OCI-M1 (cell line): ENCODE data around the gene HDAC5.

Experiments
- DNase-seq: peaks from one replicate; lab custom pipeline; 2025; lab: John Stamatoyannopoulos, UW

HDAC5 gene

GRCh38 chr17:44086364-44087311 lies 36.8 kb downstream of the HDAC5 start:
- DNase-seq = peak; percentile 83

GRCh38 chr17:44085908-44086307 lies 37.5 kb downstream of the HDAC5 start:
- DNase-seq = no peak

- DNase-seq = no peak
Measured at GRCh38 chr17:44084921-44085320, 38.5 kb downstream of the HDAC5 start.

- DNase-seq = peak; percentile 18
Measured at GRCh38 chr17:44084131-44084538, 39.3 kb downstream of the HDAC5 start.

GRCh38 chr17:44083250-44083849 lies 40.1 kb downstream of the HDAC5 start:
- DNase-seq = peak; percentile 27

GRCh38 chr17:44082256-44082927 lies 41.0 kb downstream of the HDAC5 start:
- DNase-seq = no peak

GRCh38 chr17:44081681-44082080 lies 41.8 kb downstream of the HDAC5 start:
- no peak for DNase-seq

- no peak for DNase-seq
Measured at GRCh38 chr17:44079877-44080821, 43.3 kb downstream of the HDAC5 start.

- no peak for DNase-seq
Measured at GRCh38 chr17:44078412-44078811, 45.0 kb downstream of the HDAC5 start.

GRCh38 chr17:44077595-44077909 lies 45.9 kb downstream of the HDAC5 start:
- no peak for DNase-seq

- DNase-seq = no peak
Measured at GRCh38 chr17:44076716-44077594, 46.5 kb downstream of the HDAC5 start.

- no peak for DNase-seq
Measured at GRCh38 chr17:44075598-44076293, 47.7 kb downstream of the HDAC5 start.

GRCh38 chr17:44074911-44075285 lies 48.5 kb downstream of the HDAC5 start:
- DNase-seq = no peak

- no peak for DNase-seq
Measured at GRCh38 chr17:44074231-44074910, 49.1 kb downstream of the HDAC5 start.

- DNase-seq = peak; percentile 15
Measured at GRCh38 chr17:44071772-44072171, 51.7 kb downstream of the HDAC5 start.

- DNase-seq = no peak
Measured at GRCh38 chr17:44071198-44071520, 52.3 kb downstream of the HDAC5 start.

GRCh38 chr17:44070455-44071197 lies 52.8 kb downstream of the HDAC5 start, which contains the start of gene G6PC3:
Gene G6PC3 (plus strand): TSS chr17:44070735. CDS start chr17:44070966, 231 bp downstream.
- DNase-seq = peak; percentile 98

- peak; percentile 75 for DNase-seq
Measured at GRCh38 chr17:44069974-44070454, 53.4 kb downstream of the HDAC5 start.

- peak; percentile 49 for DNase-seq
Measured at GRCh38 chr17:44067545-44067940, 55.9 kb downstream of the HDAC5 start.
